Hepatocyte (in vitro differentiated cells): Measurements from ENCODE around the gene GNB1L. TPM values are rescaled to one million over a fixed set of nuclear protein-coding genes. Genes with fewer than 3 reads are reported as not detected.

Experiments used
- DNase-seq: peaks from one replicate; pipeline ENCODE4 v3.0.0-alpha.2; 2016; ENCODE audit warnings: low spot score
- H2AFZ ChIP-seq: fragments of 200-600 bp; sonication (generic); 2 replicates; pipeline ENCODE4 v1.6.0; 2016; ENCODE audit warnings: antibody characterized with exemption, mild to moderate bottlenecking
- H3K27ac ChIP-seq: fragments of 200-600 bp; sonication (generic); 2 replicates; pipeline ENCODE4 v1.5.1; 2016; ENCODE audit warnings: mild to moderate bottlenecking
- H3K27me3 ChIP-seq: fragments of 200-600 bp; sonication (generic); 2 replicates; pipeline ENCODE4 v1.6.1; 2016
- H3K36me3 ChIP-seq: fragments of 200-600 bp; sonication (generic); replicated peaks from 2 replicates; pipeline ENCODE4 v1.5.1; 2016; ENCODE audit warnings: low read depth; ENCODE audit not compliant: insufficient read depth
- H3K4me1 ChIP-seq: fragments of 200-600 bp; sonication (generic); 2 replicates; pipeline ENCODE4 v1.5.1; 2016; ENCODE audit warnings: mild to moderate bottlenecking, moderate library complexity; ENCODE audit not compliant: insufficient read depth
- H3K4me2 ChIP-seq: fragments of 200-600 bp; sonication (generic); 2 replicates; pipeline ENCODE4 v1.6.0; 2016
- H3K4me3 ChIP-seq: fragments of 200-600 bp; sonication (generic); 2 replicates; pipeline ENCODE4 v1.5.1; 2016; ENCODE audit warnings: mild to moderate bottlenecking
- H3K79me2 ChIP-seq: fragments of 200-600 bp; sonication (generic); 2 replicates; pipeline ENCODE4 v1.6.0; 2017; ENCODE audit warnings: mild to moderate bottlenecking
- H3K9me2 ChIP-seq: fragments of 200-600 bp; sonication (generic); replicated peaks from 2 replicates; pipeline ENCODE4 v1.6.0; 2017; ENCODE audit warnings: mild to moderate bottlenecking; ENCODE audit not compliant: insufficient read depth
- H3K9me3 ChIP-seq: fragments of 200-600 bp; sonication (generic); 2 replicates; pipeline ENCODE4 v1.5.1; 2016; ENCODE audit warnings: low read depth, mild to moderate bottlenecking
- H4K20me1 ChIP-seq: fragments of 200-600 bp; sonication (generic); 2 replicates; pipeline ENCODE4 v1.6.0; 2016; ENCODE audit warnings: mild to moderate bottlenecking; ENCODE audit not compliant: insufficient read depth, poor library complexity, severe bottlenecking
- CTCF ChIP-seq: fragments of 200-600 bp; sonication (generic); IDR thresholded peaks from 2 replicates; pipeline ENCODE4 v1.5.1; 2016; ENCODE audit warnings: antibody characterized with exemption, mild to moderate bottlenecking; ENCODE audit not compliant: poor library complexity
- EZH2 ChIP-seq: fragments of 200-600 bp; sonication (generic); IDR thresholded peaks from 2 replicates; pipeline ENCODE4 v1.6.1; 2016; ENCODE audit warnings: antibody characterized with exemption, mild to moderate bottlenecking, borderline replicate concordance
- EZH2phosphoT487 ChIP-seq: fragments of 200-600 bp; sonication (generic); IDR thresholded peaks from one replicate; pipeline ENCODE4 v1.6.1; 2018; ENCODE audit warnings: antibody characterized with exemption, mild to moderate bottlenecking, low read depth, moderate library complexity; ENCODE audit not compliant: unreplicated experiment, severe bottlenecking
- WGBS: methylation state at CpG from one replicate; pipeline ENCODE4 v1.1.6; 2016; ENCODE audit warnings: low lambda C conversion rate; ENCODE audit errors: missing lambda C conversion rate; 5-methylcytosine and 5-hydroxymethylcytosine counted together
- polyA plus RNA-seq: library from polyadenylated mRNA; unstranded; fragments of >200 nt; fragmentation: Nextera tagmentation; extraction: Ambion mirVana; gene quantifications from 2 replicates; pipeline ENCODE4 v1.2.1, GENCODE V29; 2016
- total RNA-seq: library from RNA; depleted of rRNA; stranded (reverse); fragments of >200 nt; gene quantifications from 2 replicates; pipeline ENCODE4 v1.2.3, GENCODE V29; 2014

The GNB1L gene
- total and polyA plus RNA-seq, 2 experiments from 2014 or later = 4.1 to 8.5 TPM

- H3K36me3 ChIP-seq = no peaks in the 10 kb centered on the region
- 77% methylated on average over 30 of the region's 31 CpGs for WGBS
- no peaks in the 10 kb centered on the region for H3K9me2 ChIP-seq
- no peak overlapping the region for H2AFZ ChIP-seq
- H4K20me1 ChIP-seq = no peaks in the 10 kb centered on the region
- H3K27ac ChIP-seq = no peak overlapping the region
- H3K4me3 ChIP-seq = no peak overlapping the region
- H3K4me2 ChIP-seq = no peak overlapping the region
- DNase-seq = no peak
- H3K4me1 ChIP-seq = no peaks in the 10 kb centered on the region
- TF ChIP-seq EZH2phosphoT487 = no peak
- TF ChIP-seq CTCF = no peak
- TF ChIP-seq EZH2 = no peak
- no peaks in the 10 kb centered on the region for H3K9me3 ChIP-seq
- no peaks in the 10 kb centered on the region for H3K79me2 ChIP-seq
- no peaks in the 10 kb centered on the region for H3K27me3 ChIP-seq
Observed at GRCh38 chr22:19738664-19739447, 115.8 kb downstream of the GNB1L start.

- Histone ChIP-seq H3K79me2 (no peaks in the 10 kb centered on the region), H3K4me3 (no peak overlapping the region), H3K9me2 (no peaks in the 10 kb centered on the region), H3K27ac (no peak overlapping the region), H3K4me2 (no peak overlapping the region), H3K27me3 (no peaks in the 10 kb centered on the region), H2AFZ (no peak overlapping the region), H3K36me3 (no peaks in the 10 kb centered on the region), H4K20me1 (no peaks in the 10 kb centered on the region), H3K4me1 (no peaks in the 10 kb centered on the region), H3K9me3 (no peaks in the 10 kb centered on the region)
- 79% methylated on average over 16 of the region's 17 CpGs for WGBS
- DNase-seq = no peak
- TF ChIP-seq EZH2phosphoT487 = no peak
- TF ChIP-seq EZH2 = no peak
- TF ChIP-seq CTCF = no peak
Observed at GRCh38 chr22:19737846-19738663, 116.6 kb downstream of the GNB1L start.

GRCh38 chr22:19735665-19736510 lies 118.8 kb downstream of the GNB1L start:
- TF ChIP-seq CTCF (no peak), EZH2phosphoT487 (no peak)
- Histone ChIP-seq H3K79me2 (no peaks in the 10 kb centered on the region), H2AFZ (no peak overlapping the region), H3K9me3 (no peaks in the 10 kb centered on the region), H3K4me2 (no peak overlapping the region), H3K36me3 (no peaks in the 10 kb centered on the region), H3K4me1 (no peaks in the 10 kb centered on the region), H4K20me1 (no peaks in the 10 kb centered on the region), H3K27ac (no peak overlapping the region), H3K27me3 (no peaks in the 10 kb centered on the region), H3K9me2 (no peaks in the 10 kb centered on the region), H3K4me3 (no peak overlapping the region)
- WGBS = 71% methylated on average over 19 of the region's 21 CpGs
- no peak for DNase-seq
